OCI-LY3 (cell line): ENCODE data around the gene RUNX3.

Experiments
- EZH2phosphoT487 ChIP-seq: fragments of 200-600 bp; shearing (Covaris generic); IDR thresholded peaks from 2 replicates; pipeline ENCODE4 v1.6.1; 2018; ENCODE audit warnings: antibody characterized with exemption, mixed run types, low read depth
- TF ChIP-seq, protein P1 (sequence below): fragments of 200-600, 300-600 bp; sonication (generic); IDR thresholded peaks from 2 replicates; pipeline ENCODE4 v1.5.1; 2014; ENCODE audit warnings: antibody characterized with exemption, low read length, low read depth

DNA sequence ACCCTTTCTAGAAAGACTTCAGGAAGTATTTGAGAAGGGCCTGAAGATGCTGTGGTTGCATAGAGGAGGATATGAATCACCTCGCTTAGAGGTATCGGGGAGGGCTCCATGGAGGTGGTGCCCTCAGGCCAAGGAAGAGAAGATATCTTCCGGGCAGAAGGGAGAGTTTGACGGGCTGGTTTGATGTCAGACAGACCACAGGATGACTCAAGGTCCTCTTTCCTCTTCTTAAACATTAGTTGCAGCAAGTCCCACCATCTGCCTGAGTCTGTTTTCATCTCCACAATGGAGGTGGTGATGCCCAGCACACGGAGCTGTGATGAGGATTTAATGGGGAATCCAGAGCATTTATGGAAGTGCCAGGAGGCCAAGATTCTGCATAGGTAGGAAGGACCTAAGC, 25.1 kb upstream of the RUNX3 start:
- TF ChIP-seq, protein P1, sequence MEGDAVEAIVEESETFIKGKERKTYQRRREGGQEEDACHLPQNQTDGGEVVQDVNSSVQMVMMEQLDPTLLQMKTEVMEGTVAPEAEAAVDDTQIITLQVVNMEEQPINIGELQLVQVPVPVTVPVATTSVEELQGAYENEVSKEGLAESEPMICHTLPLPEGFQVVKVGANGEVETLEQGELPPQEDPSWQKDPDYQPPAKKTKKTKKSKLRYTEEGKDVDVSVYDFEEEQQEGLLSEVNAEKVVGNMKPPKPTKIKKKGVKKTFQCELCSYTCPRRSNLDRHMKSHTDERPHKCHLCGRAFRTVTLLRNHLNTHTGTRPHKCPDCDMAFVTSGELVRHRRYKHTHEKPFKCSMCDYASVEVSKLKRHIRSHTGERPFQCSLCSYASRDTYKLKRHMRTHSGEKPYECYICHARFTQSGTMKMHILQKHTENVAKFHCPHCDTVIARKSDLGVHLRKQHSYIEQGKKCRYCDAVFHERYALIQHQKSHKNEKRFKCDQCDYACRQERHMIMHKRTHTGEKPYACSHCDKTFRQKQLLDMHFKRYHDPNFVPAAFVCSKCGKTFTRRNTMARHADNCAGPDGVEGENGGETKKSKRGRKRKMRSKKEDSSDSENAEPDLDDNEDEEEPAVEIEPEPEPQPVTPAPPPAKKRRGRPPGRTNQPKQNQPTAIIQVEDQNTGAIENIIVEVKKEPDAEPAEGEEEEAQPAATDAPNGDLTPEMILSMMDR, result no peak
- no peak for TF ChIP-seq EZH2phosphoT487
